Ectodermal cell (in vitro differentiated cells): ENCODE data around the gene GKN1.

ENCODE experiments used
- H3K27ac ChIP-seq: 2 replicates; pipeline ENCODE4 v1.7.0; 2013; ENCODE audit warnings: mild to moderate bottlenecking, low read depth, low read length; ENCODE audit not compliant: insufficient read depth, poor library complexity, severe bottlenecking
- H3K27me3 ChIP-seq: 2 replicates; pipeline ENCODE4 v1.7.0; 2013; ENCODE audit warnings: mild to moderate bottlenecking, low read length; ENCODE audit not compliant: insufficient read depth, control insufficient read depth, poor library complexity, severe bottlenecking
- H3K36me3 ChIP-seq: one replicate; pipeline ENCODE4 v1.7.0; 2013; ENCODE audit warnings: low read length; ENCODE audit not compliant: control insufficient read depth, insufficient read depth
- H3K4me1 ChIP-seq: one replicate; pipeline ENCODE4 v1.7.0; 2013; ENCODE audit warnings: low read length; ENCODE audit not compliant: control insufficient read depth, insufficient read depth
- H3K4me3 ChIP-seq: 2 replicates; pipeline ENCODE4 v1.7.0; 2013; ENCODE audit warnings: low read depth, low read length, control low read depth; ENCODE audit not compliant: insufficient read depth
- H3K9me3 ChIP-seq: 2 replicates; pipeline ENCODE4 v1.7.0; 2013; ENCODE audit warnings: mild to moderate bottlenecking, low read length, moderate library complexity; ENCODE audit not compliant: control insufficient read depth
- WGBS, 2 experiments: methylation state at CpG; one replicate each; pipeline ENCODE4 v1.1.7; 2013; ENCODE audit warnings: missing lambda C conversion rate in 2 of 2; 5-methylcytosine and 5-hydroxymethylcytosine counted together

Gene GKN1

DNA sequence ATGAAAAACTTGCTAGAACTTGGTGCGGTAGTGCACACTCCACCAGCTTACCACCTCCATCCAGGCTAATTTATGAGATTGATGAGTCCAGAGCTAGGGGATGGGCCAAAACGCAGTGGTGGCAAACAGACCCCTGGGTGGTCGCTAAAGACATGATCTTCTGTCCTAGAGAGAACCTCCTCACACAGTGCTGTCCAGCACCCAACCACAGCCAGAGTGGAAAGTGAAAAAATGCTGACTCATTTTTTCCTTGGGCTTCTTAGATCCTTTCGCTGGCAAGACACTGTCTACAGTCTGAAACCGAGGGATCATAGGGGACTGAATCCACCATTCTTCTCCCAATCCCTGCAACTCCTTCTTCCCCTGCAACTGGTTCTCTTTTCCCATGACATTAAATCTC, 42.6 kb downstream of the GKN1 start:
- 93 to 95% methylated on average over 5 of the region's 5 CpGs for WGBS, 2 experiments
- no peak overlapping the region for H3K27ac ChIP-seq

DNA sequence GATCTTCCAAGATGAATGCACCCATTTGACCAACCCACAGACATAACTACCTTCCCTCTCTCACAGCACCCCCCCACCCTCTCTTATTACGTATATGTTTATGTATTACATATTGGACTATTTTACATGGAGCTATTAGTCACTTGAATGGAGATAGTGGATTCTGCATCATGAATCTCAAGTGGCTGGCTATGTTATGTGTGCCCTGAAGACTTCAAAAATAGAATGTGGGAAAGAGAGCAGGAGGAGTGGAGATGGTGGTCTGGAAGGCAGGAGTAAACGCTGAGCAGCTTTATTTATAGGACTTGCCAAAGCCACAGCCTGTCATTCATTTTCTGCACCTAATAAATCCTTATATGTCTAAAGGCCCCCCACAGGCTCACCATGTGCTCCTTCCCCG, 43.4 kb downstream of the GKN1 start:
- Histone ChIP-seq H3K27me3 (no peaks in the 10 kb centered on the region), H3K4me3 (no peak overlapping the region), H3K36me3 (no peaks in the 10 kb centered on the region), H3K4me1 (peaks cover 5% of the 10 kb centered on the region), H3K27ac (no peak overlapping the region), H3K9me3 (no peaks in the 10 kb centered on the region)
- WGBS, 2 experiments = 92 to 95% methylated on average over 2 to 3 of the region's 3 CpGs

More for the DNA sequence above, 42.6 kb downstream of the GKN1 start:
- Histone ChIP-seq H3K4me3 (no peak overlapping the region), H3K9me3 (no peaks in the 10 kb centered on the region), H3K36me3 (no peaks in the 10 kb centered on the region), H3K4me1 (peaks cover 5% of the 10 kb centered on the region), H3K27me3 (peaks cover 7% of the 10 kb centered on the region)

DNA sequence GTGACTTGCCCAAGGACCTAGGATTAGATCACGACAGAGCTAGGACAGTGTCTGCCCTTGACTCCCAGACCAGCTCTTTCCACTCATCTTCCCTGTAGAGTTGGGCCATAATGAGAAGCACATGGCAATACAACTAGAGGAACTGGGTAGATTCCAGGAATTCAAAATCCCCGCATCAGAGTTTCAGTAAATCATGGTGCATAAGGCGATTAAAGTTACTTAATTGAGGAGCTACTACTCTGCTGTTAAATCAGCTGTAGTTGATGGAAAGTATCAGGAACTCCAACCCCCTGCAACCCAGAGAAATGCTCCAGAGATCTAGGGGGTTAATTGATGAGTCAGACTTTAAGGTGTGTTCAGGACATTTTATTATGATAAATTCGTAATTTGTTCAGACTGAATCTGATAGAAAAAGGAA, 44.3 kb downstream of the GKN1 start:
- Histone ChIP-seq H3K27ac (no peak overlapping the region), H3K4me1 (peaks cover 5% of the 10 kb centered on the region), H3K9me3 (no peaks in the 10 kb centered on the region), H3K36me3 (no peaks in the 10 kb centered on the region), H3K27me3 (no peaks in the 10 kb centered on the region), H3K4me3 (no peak overlapping the region)
- WGBS, 2 experiments = 96 to 98% methylated on average over 4 of the region's 4 CpGs

DNA sequence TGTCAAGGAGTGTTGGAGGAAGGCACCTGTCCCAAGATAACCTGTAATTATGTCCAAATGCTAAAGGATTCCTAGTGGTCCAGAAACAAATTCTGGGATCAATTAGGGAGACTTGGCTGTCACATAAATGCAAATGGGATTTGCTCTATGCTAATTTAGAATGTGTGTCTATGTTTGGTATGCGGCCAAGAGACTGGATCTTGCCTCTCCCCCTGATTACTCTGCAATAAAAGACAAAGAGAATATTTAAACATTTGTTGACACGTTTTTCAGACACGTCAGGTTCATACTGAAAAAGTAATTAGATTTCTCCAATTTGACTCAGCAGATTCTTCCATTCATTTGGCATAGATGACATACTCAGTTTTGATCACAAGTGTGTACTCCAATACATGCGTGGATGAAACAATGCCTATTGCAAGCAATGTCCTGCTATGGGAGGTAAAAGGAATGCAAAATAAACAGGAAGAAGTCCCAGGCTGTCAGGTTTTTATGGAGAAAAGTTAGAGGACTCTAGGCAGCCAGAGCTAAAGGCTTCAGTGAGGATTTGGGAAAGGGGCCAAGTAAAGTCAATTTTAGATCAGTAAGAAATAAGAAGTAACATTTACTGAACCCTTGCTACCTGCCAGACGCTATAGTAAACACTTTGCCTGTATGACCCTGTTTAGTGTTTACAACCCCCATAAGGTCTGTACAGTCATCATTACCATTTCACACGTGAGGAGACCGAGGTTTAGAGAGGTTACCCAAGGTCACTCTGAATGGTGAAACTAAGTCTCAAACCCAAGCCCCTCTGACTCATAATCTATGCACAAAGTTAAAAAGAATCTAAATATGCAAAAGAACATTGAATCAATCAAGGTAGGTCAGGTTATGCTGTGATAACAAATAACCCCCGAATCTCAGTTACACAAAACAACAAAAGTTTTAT, 46.3 kb downstream of the GKN1 start:
- H3K27me3 ChIP-seq = no peaks in the 10 kb centered on the region
- no peaks in the 10 kb centered on the region for H3K4me1 ChIP-seq
- no peak overlapping the region for H3K27ac ChIP-seq
- H3K9me3 ChIP-seq = no peaks in the 10 kb centered on the region
- H3K4me3 ChIP-seq = no peak overlapping the region
- WGBS, 2 experiments = 92% methylated on average over 7 to 8 of the region's 8 CpGs
- no peaks in the 10 kb centered on the region for H3K36me3 ChIP-seq

DNA sequence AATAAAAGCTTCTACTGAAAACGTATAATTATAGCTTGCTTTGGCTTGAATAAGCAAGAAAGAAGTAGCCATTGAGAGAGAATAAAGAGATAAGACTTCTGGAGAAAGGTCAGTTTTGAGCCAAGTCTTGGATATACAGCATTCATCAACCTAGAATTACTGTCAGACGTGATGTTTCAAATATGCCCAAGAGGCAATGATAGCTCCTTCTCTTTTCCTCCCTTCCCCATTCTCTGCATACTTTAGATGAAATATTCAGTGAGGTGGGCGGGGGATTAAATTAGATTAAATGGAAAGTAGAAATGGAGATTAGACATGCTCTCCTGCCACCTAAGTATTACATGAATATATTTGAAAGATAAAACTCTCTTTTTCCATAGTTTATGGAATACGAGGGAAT, 47.3 kb downstream of the GKN1 start:
- no peaks in the 10 kb centered on the region for H3K9me3 ChIP-seq
- H3K27me3 ChIP-seq = no peaks in the 10 kb centered on the region
- 95 to 98% methylated on average over 3 of the region's 4 CpGs for WGBS, 2 experiments
- H3K27ac ChIP-seq = no peak overlapping the region
- H3K4me1 ChIP-seq = no peaks in the 10 kb centered on the region
- no peak overlapping the region for H3K4me3 ChIP-seq
- H3K36me3 ChIP-seq = no peaks in the 10 kb centered on the region

DNA sequence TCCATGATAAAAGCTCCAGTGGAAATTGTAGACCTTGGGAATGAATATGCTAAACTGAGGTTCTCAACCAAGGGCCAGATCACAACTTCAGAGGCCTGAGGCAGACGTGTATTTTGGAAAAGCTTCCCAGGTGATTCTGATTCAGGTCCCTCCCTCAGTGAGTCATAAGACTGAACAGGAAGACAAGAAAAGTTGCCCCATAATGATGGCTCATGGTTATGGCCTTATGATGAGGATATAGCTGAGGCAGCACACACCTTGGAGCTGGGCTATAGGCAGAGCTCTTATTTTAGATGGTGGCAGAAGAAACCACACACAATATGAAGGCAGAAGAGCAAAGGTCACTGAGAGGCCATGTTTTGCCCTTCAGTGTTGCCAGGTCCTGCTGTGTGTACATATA, 48.1 kb downstream of the GKN1 start:
- 94 to 97% methylated on average over 1 of the region's 1 CpG for WGBS, 2 experiments
- Histone ChIP-seq H3K27ac (no peak overlapping the region), H3K4me1 (no peaks in the 10 kb centered on the region), H3K4me3 (no peak overlapping the region), H3K27me3 (no peaks in the 10 kb centered on the region), H3K9me3 (no peaks in the 10 kb centered on the region), H3K36me3 (no peaks in the 10 kb centered on the region)

DNA sequence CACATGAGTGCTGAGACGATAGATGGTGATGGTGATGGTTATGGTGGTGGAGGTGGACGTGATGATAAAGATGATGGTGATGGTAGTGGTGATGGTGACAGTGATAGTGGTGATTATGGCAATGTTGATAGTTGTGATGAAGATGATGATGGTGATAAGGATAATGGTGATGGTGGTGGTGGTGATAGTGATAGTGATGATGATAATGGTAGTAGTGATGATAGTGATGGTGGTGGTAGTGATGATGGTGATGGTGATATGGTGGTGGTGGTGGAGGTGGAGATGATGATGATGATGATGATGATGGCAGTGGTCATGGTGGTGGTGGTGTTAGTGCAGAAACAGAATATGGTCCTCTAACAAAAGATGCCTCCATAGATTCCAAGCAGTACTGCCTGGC, 48.8 kb downstream of the GKN1 start:
- no peaks in the 10 kb centered on the region for H3K9me3 ChIP-seq
- H3K4me3 ChIP-seq = no peak overlapping the region
- no peak overlapping the region for H3K27ac ChIP-seq
- 93 to 97% methylated on average over 2 of the region's 2 CpGs for WGBS, 2 experiments
- H3K27me3 ChIP-seq = no peaks in the 10 kb centered on the region
- no peaks in the 10 kb centered on the region for H3K36me3 ChIP-seq
- H3K4me1 ChIP-seq = no peaks in the 10 kb centered on the region

DNA sequence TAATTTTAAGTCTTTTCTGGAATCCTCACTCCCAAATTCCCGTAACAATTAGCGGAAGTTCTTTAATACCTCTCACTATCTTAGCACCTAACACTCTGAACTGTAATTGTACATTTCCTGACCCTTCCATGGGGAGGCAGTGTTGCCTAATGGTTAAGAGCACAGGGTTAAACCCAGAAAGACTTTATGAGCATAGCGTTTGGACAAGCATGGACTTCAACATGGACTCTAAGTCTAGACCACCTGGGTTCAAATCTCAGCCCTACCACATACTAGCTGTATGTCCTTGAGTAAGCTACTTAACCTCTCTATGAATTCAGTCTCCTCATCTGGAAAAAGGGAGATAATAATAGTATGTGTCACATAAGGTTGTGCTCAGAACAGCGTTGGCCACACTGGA, 51.6 kb downstream of the GKN1 start:
- WGBS, 2 experiments = 81 to 87% methylated on average over 4 of the region's 4 CpGs
- no peak overlapping the region for H3K4me3 ChIP-seq
- H3K36me3 ChIP-seq = no peaks in the 10 kb centered on the region
- H3K27me3 ChIP-seq = no peaks in the 10 kb centered on the region
- no peaks in the 10 kb centered on the region for H3K4me1 ChIP-seq
- H3K9me3 ChIP-seq = no peaks in the 10 kb centered on the region
- no peak overlapping the region for H3K27ac ChIP-seq

DNA sequence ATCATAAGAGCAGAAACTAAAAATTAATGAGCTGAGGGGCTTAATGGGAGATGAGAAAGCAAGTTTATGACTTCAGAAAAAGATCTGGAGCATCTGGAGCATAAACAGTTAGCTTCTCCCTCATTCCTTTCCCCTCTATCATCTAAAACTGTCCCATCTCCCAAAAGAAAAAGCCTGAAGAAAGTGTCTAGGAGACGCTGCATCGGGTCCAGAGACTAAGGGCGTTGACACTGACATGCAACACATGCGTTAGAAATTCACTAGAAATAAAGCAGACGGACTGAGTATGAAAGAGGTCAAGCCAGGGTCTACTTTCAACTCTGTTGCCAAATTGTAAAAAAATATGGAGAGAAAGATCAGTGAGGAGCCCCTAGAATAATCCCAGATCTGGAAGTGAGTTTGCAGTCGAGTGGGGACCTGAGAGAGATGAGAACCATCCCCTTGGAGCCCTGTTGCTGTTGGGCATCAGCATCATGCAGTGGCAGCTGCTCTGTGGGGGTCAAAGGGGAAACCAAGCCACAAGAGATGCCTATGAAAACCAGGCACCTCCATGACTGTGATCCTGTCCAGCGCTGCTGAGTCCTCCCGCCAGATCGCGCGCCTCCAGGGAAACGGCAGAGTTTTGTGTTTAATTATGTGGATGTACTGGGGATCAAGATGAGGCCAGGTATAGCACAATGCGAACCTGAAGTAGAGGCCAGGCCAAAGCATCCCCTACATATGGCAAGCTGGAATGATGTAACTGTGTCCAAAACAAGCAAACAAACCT, 52.4 kb downstream of the GKN1 start:
- Histone ChIP-seq H3K9me3 (no peaks in the 10 kb centered on the region), H3K36me3 (no peaks in the 10 kb centered on the region), H3K4me3 (no peak overlapping the region), H3K27ac (no peak overlapping the region), H3K4me1 (peaks cover 6% of the 10 kb centered on the region), H3K27me3 (no peaks in the 10 kb centered on the region)
- 94 to 97% methylated on average over 13 of the region's 13 CpGs for WGBS, 2 experiments
